ENCODE data around the gene MYPOP.

The MYPOP gene

GRCh38 chr19:45854167-45854778 is 48.1 kb downstream of the MYPOP start:
- H3K4me3 ChIP-seq (ENCODE audit: control insufficient read depth, low read depth, low read length): no peak overlapping the region
- DNase-seq (ENCODE audit: low read depth): no peak
- no peak for TF ChIP-seq CTCF (conservative IDR thresholded peaks at IDR 0.05; ENCODE audit: control insufficient read depth, insufficient read depth, low read depth, low read length)

DNA sequence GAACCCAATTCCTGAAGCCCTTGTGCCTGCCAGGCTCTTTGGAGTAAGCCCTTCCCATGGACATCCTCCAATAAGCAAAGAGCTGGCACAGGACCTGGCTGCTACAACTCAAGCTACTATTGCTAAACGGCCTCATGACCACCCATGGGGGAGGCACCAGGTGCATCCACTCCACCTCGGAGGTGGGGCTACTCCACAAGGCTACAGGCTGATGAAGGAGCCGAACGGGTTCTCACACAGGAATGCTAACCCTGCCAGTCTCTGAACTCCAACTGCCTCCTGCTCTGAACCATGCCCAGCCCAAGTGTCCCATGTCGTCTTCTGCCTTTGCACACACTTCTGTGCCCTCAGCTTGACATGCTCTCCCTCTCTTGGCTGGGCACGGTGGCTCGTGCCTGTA is 49.4 kb downstream of the MYPOP start:
- no peak overlapping the region for H3K4me3 ChIP-seq (ENCODE audit: control insufficient read depth, low read depth, low read length)
- DNase-seq (ENCODE audit: low read depth): peak; percentile 15
- no peak for TF ChIP-seq CTCF (conservative IDR thresholded peaks at IDR 0.05; ENCODE audit: control insufficient read depth, insufficient read depth, low read depth, low read length)

GRCh38 chr19:45852145-45852750 is 50.2 kb downstream of the MYPOP start:
- peak; percentile 67 for DNase-seq (ENCODE audit: low read depth)
- no peak for TF ChIP-seq CTCF (conservative IDR thresholded peaks at IDR 0.05; ENCODE audit: control insufficient read depth, insufficient read depth, low read depth, low read length)
- no peak overlapping the region for H3K4me3 ChIP-seq (ENCODE audit: control insufficient read depth, low read depth, low read length)

GRCh38 chr19:45848922-45849321 is 53.5 kb downstream of the MYPOP start:
- DNase-seq (ENCODE audit: low read depth): peak; percentile 6
- peak; percentile 36 for TF ChIP-seq CTCF (conservative IDR thresholded peaks at IDR 0.05; ENCODE audit: control insufficient read depth, insufficient read depth, low read depth, low read length)
- no peak overlapping the region for H3K4me3 ChIP-seq (ENCODE audit: control insufficient read depth, low read depth, low read length)

GRCh38 chr19:45847663-45848062 is 54.8 kb downstream of the MYPOP start:
- H3K4me3 ChIP-seq (ENCODE audit: control insufficient read depth, low read depth, low read length): no peak overlapping the region
- DNase-seq (ENCODE audit: low read depth): no peak
- no peak for TF ChIP-seq CTCF (conservative IDR thresholded peaks at IDR 0.05; ENCODE audit: control insufficient read depth, insufficient read depth, low read depth, low read length)

DNA sequence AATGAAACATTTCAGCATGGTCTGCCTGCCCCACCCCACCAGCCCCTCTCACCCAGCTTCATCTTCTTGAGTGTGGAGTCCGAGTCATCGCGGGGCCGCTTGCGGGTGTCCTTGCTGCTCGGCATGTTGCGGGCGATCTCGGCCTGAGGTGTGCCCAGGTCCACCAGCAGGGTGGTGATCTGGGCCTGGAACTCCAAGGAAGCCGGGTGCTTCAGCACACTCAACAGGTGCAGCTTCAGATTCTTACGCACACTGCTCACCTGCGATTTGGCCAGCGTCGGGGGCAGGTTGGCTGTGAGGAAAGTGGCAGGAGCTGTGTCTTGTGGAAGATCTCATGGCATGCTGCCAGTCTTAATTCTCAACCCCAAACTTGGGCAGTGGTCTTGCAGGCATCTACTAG is 60.2 kb downstream of the MYPOP start:
- no peak for DNase-seq (ENCODE audit: low read depth)
- H3K4me3 ChIP-seq (ENCODE audit: control insufficient read depth, low read depth, low read length): no peak overlapping the region
- TF ChIP-seq CTCF (conservative IDR thresholded peaks at IDR 0.05; ENCODE audit: control insufficient read depth, insufficient read depth, low read depth, low read length): no peak

Data from fibroblast of mammary gland (primary cell).